ENCODE results near the gene FLOT1.

DNA sequence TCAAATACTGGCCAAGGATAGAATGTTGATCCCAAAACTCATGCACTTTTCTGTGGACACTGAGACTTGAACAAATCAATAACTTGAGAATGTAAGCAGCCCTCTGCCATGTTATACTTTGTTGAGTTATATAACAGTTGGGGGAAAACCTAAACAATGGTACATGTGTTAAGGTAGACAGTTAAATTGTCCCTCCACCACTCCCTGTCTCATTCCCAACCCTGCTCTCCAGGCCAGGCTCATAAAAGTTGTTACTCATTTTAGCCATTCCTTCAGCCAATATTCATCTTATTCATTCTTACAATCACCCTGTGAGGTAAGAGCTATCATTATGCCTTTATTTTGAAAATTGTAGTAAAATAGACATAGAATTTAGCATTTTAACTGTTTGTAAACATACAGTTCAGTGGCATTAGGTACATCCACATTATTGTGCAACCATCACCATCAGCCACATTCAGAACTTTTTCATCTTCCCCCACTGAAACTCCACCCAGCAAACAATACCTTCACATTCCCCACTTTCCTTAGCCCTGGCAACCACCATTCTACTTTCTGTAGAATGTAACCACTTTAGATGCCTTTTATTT is 40.0 kb upstream of the FLOT1 start:
- TF ChIP-seq, protein P1, sequence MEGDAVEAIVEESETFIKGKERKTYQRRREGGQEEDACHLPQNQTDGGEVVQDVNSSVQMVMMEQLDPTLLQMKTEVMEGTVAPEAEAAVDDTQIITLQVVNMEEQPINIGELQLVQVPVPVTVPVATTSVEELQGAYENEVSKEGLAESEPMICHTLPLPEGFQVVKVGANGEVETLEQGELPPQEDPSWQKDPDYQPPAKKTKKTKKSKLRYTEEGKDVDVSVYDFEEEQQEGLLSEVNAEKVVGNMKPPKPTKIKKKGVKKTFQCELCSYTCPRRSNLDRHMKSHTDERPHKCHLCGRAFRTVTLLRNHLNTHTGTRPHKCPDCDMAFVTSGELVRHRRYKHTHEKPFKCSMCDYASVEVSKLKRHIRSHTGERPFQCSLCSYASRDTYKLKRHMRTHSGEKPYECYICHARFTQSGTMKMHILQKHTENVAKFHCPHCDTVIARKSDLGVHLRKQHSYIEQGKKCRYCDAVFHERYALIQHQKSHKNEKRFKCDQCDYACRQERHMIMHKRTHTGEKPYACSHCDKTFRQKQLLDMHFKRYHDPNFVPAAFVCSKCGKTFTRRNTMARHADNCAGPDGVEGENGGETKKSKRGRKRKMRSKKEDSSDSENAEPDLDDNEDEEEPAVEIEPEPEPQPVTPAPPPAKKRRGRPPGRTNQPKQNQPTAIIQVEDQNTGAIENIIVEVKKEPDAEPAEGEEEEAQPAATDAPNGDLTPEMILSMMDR (IDR thresholded peaks at IDR 0.05) = no peak
- TF ChIP-seq, protein P2, sequence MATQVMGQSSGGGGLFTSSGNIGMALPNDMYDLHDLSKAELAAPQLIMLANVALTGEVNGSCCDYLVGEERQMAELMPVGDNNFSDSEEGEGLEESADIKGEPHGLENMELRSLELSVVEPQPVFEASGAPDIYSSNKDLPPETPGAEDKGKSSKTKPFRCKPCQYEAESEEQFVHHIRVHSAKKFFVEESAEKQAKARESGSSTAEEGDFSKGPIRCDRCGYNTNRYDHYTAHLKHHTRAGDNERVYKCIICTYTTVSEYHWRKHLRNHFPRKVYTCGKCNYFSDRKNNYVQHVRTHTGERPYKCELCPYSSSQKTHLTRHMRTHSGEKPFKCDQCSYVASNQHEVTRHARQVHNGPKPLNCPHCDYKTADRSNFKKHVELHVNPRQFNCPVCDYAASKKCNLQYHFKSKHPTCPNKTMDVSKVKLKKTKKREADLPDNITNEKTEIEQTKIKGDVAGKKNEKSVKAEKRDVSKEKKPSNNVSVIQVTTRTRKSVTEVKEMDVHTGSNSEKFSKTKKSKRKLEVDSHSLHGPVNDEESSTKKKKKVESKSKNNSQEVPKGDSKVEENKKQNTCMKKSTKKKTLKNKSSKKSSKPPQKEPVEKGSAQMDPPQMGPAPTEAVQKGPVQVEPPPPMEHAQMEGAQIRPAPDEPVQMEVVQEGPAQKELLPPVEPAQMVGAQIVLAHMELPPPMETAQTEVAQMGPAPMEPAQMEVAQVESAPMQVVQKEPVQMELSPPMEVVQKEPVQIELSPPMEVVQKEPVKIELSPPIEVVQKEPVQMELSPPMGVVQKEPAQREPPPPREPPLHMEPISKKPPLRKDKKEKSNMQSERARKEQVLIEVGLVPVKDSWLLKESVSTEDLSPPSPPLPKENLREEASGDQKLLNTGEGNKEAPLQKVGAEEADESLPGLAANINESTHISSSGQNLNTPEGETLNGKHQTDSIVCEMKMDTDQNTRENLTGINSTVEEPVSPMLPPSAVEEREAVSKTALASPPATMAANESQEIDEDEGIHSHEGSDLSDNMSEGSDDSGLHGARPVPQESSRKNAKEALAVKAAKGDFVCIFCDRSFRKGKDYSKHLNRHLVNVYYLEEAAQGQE (IDR thresholded peaks at IDR 0.05; ENCODE audit: insufficient read depth in 1 of 2, low read depth in 2 of 2, low read length in 1 of 2) = no peak

All from Panc1 (cell line).